OCI-LY7 (cell line): Measurements from ENCODE around the gene PSMA7. TPM values are rescaled to one million over a fixed set of nuclear protein-coding genes. Genes with fewer than 3 reads are reported as not detected.
A peak's percentile ranks its signal among the peaks of the same experiment; 100 is the strongest.

Source experiments
- BruUV-seq: library from RNA; stranded (reverse); fragments of 400-500 nt; replicated peaks from 2 replicates; lab custom pipeline; 2021; lab: Mats Ljungman, UMichigan
- CTCF ChIA-PET: fragments of 300-600 bp; sonication (Branson Sonifier 250); formaldehyde crosslinking; loops from one replicate; lab custom pipeline; 2022; ENCODE audit warnings: antibody characterized with exemption; ENCODE audit not compliant: unreplicated experiment; lab: Charles Lee
- POLR2A ChIA-PET: fragments of 300-600 bp; sonication (Branson Sonifier 250); formaldehyde crosslinking; loops from one replicate; lab custom pipeline; 2022; ENCODE audit warnings: antibody characterized with exemption; lab: Charles Lee
- DNase-seq: peaks from one replicate; pipeline ENCODE4 v3.0.0-alpha.2; 2015; ENCODE audit warnings: low spot score
- H2AFZ ChIP-seq: fragments of 200-600 bp; sonication (generic), shearing (Covaris generic); 2 replicates; pipeline ENCODE4 v1.6.1; 2014; ENCODE audit warnings: mild to moderate bottlenecking, antibody characterized with exemption, low read length, moderate library complexity
- H3K27ac ChIP-seq: fragments of 200-600 bp; sonication (generic); 2 replicates; pipeline ENCODE4 v1.5.1; 2014; ENCODE audit warnings: mixed run types, low read depth, mild to moderate bottlenecking, moderate library complexity, low read length, inconsistent platforms; ENCODE audit not compliant: poor library complexity, severe bottlenecking
- H3K36me3 ChIP-seq: fragments of 200-600 bp; sonication (generic); 2 replicates; pipeline ENCODE4 v1.6.1; 2014; ENCODE audit warnings: mild to moderate bottlenecking, antibody characterized with exemption, low read length, moderate library complexity, mixed read lengths; ENCODE audit not compliant: insufficient read depth
- H3K4me1 ChIP-seq: fragments of 200-600 bp; sonication (generic); 2 replicates; pipeline ENCODE4 v1.5.1; 2014; ENCODE audit warnings: mild to moderate bottlenecking, low read length; ENCODE audit not compliant: insufficient read depth, poor library complexity, severe bottlenecking
- H3K4me2 ChIP-seq: fragments of 200-600 bp; sonication (generic); 2 replicates; pipeline ENCODE4 v1.6.1; 2014; ENCODE audit warnings: mild to moderate bottlenecking, low read length
- H3K4me3 ChIP-seq: fragments of 200-600 bp; sonication (generic); 2 replicates; pipeline ENCODE4 v1.5.1; 2014; ENCODE audit warnings: mild to moderate bottlenecking, low read depth, low read length; ENCODE audit not compliant: poor library complexity, severe bottlenecking
- H3K79me2 ChIP-seq: fragments of 200-600 bp; sonication (generic); 2 replicates; pipeline ENCODE4 v1.6.1; 2016; ENCODE audit warnings: low read depth, mild to moderate bottlenecking, low read length, moderate library complexity, mixed read lengths; ENCODE audit not compliant: insufficient read depth
- H3K9me2 ChIP-seq: fragments of 200-600 bp; sonication (generic); 2 replicates; pipeline ENCODE4 v1.6.1; 2016; ENCODE audit warnings: mild to moderate bottlenecking, low read length, mixed read lengths; ENCODE audit not compliant: insufficient read depth
- H3K9me3 ChIP-seq: fragments of 200-600 bp; sonication (generic); 2 replicates; pipeline ENCODE4 v1.6.1; 2014; ENCODE audit warnings: mild to moderate bottlenecking, mixed run types, low read length, mixed read lengths
- H4K20me1 ChIP-seq: fragments of 200-600 bp; sonication (generic); 2 replicates; pipeline ENCODE4 v1.6.1; 2014; ENCODE audit warnings: mild to moderate bottlenecking, antibody characterized with exemption, low read length, moderate library complexity, mixed read lengths; ENCODE audit not compliant: insufficient read depth
- EZH2phosphoT487 ChIP-seq: fragments of 200-600 bp; sonication (generic); IDR thresholded peaks from 2 replicates; pipeline ENCODE4 v1.6.1; 2018; ENCODE audit warnings: low read depth, borderline replicate concordance, mild to moderate bottlenecking, mixed run types, antibody characterized with exemption, low read length, moderate library complexity, mixed read lengths
- intact Hi-C: fragments of 100-400 bp; cut with micrococcal nuclease; formaldehyde crosslinking; loops from one replicate; pipeline ENCODE4 v1.10.0; 2022; ENCODE audit not compliant: unreplicated experiment
- total RNA-seq, 2 experiments: library from RNA; depleted of rRNA in 1 of 2; stranded (reverse); fragments of >200 nt in 1 of 2; shearing (Covaris generic) in 1 of 2; gene quantifications; 2 replicates each; pipeline ENCODE4 v1.2.3, GENCODE V29; 2014 to 2022
- TF ChIP-seq, protein P1 (sequence below): fragments of 200-600 bp; sonication (generic); conservative IDR thresholded peaks from 2 replicates; pipeline ENCODE4 v1.5.1; 2014; ENCODE audit warnings: mild to moderate bottlenecking, antibody characterized with exemption, low read length, moderate library complexity, mixed read lengths

PSMA7 gene
- total RNA-seq, 2 experiments from 2014 or later, result 247 to 266 TPM

DNA sequence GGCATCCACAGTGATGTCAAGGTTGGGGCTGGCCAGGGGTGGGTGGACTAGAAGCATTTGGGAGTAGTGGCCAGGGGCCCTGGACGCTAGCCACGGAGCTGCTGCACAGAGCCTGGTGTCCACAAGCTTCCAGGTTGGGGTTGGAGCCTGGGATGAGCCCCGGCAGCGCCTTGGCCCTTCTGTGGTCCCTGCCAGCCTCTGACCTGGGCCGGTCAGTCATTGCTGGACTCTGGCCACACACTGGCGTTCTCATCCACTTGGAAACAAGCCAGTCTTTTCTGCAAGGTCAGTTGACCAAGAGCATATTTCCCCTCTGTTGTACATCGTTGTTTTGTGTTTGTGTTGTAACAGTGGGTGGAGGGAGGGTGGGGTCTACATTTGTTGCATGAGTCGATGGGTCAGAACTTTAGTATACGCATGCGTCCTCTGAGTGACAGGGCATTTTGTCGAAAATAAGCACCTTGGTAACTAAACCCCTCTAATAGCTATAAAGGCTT lies 8.4 kb downstream of the PSMA7 start:
- Histone ChIP-seq H3K4me3 (no peak overlapping the region), H3K9me2 (no peaks in the 10 kb centered on the region), H3K9me3 (no peaks in the 10 kb centered on the region), H3K27ac (no peak overlapping the region), H3K4me1 (peaks cover 8% of the 10 kb centered on the region), H3K36me3 (peaks cover 100% of the 10 kb centered on the region), H3K4me2 (no peak overlapping the region), H4K20me1 (0 out of 2 replicates have a peak, but pooled peaks cover 3% of the 10 kb centered on the region), H2AFZ (no peak overlapping the region), H3K79me2 (peaks cover 11% of the 10 kb centered on the region; the same call in 1 of the 2 replicates)
- ChIA-PET CTCF (no interaction called here), POLR2A (interaction anchor here (1.3 kb wide), 1 partner anchor 124 kb away, joined by 3 read pairs; no protein-coding TSS in a partner anchor)
- intact Hi-C loops, result no loop called here
- BruUV-seq, result TSS peak; percentile 30
- no peak for TF ChIP-seq EZH2phosphoT487
- TF ChIP-seq, protein P1, sequence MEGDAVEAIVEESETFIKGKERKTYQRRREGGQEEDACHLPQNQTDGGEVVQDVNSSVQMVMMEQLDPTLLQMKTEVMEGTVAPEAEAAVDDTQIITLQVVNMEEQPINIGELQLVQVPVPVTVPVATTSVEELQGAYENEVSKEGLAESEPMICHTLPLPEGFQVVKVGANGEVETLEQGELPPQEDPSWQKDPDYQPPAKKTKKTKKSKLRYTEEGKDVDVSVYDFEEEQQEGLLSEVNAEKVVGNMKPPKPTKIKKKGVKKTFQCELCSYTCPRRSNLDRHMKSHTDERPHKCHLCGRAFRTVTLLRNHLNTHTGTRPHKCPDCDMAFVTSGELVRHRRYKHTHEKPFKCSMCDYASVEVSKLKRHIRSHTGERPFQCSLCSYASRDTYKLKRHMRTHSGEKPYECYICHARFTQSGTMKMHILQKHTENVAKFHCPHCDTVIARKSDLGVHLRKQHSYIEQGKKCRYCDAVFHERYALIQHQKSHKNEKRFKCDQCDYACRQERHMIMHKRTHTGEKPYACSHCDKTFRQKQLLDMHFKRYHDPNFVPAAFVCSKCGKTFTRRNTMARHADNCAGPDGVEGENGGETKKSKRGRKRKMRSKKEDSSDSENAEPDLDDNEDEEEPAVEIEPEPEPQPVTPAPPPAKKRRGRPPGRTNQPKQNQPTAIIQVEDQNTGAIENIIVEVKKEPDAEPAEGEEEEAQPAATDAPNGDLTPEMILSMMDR, result no peak
- DNase-seq, result no peak

DNA sequence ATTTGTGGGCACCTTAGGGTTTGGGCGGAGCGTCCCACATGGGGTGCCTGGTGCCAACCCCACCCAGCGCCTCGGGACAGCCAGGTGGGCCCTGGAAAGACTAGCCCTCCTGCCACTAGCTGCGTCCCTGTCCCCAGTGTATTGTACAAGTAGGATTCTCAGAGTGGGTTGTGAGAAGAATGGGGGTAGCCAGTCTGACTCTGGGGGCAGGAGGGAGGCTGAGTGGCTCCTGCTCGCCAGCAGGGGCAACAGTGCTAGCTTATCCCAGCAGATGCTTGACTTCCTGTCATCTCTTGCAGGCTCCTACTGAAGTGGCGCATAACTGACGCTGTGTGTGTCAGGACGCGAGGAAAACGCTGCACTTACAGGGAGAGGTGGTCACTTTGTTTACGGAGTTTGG lies 9.3 kb downstream of the PSMA7 start:
- TF ChIP-seq EZH2phosphoT487, result no peak
- TF ChIP-seq, protein P1, result peak; percentile 44; the same call in 1 of the 2 replicates
- 0 out of 2 replicates have a peak, but pooled peaks cover 3% of the 10 kb centered on the region for H4K20me1 ChIP-seq
- peaks cover 17% of the 10 kb centered on the region for H3K4me1 ChIP-seq
- peaks cover 2% of the 10 kb centered on the region; the same call in 1 of the 2 replicates for H3K79me2 ChIP-seq
- H3K27ac ChIP-seq, result no peak overlapping the region
- H3K4me2 ChIP-seq, result no peak overlapping the region
- H3K9me3 ChIP-seq, result no peaks in the 10 kb centered on the region
- intact Hi-C loops, result no loop called here
- ChIA-PET POLR2A (no interaction called here), CTCF (no interaction called here)
- no peak overlapping the region for H2AFZ ChIP-seq
- DNase-seq, result no peak
- H3K4me3 ChIP-seq, result no peak overlapping the region
- no peaks in the 10 kb centered on the region for H3K9me2 ChIP-seq
- BruUV-seq, result no TSS peak
- peaks cover 100% of the 10 kb centered on the region for H3K36me3 ChIP-seq

GRCh38 chr20:62133051-62133845 lies 9.9 kb downstream of the PSMA7 start:
- ChIA-PET POLR2A (no interaction called here), CTCF (no interaction called here)
- Histone ChIP-seq H3K36me3 (peaks cover 100% of the 10 kb centered on the region), H3K4me2 (no peak overlapping the region), H3K9me2 (no peaks in the 10 kb centered on the region), H3K4me1 (peaks cover 19% of the 10 kb centered on the region), H3K79me2 (no peaks in the 10 kb centered on the region), H3K9me3 (no peaks in the 10 kb centered on the region), H3K4me3 (no peak overlapping the region), H2AFZ (no peak overlapping the region), H3K27ac (no peak overlapping the region), H4K20me1 (0 out of 2 replicates have a peak, but pooled peaks cover 3% of the 10 kb centered on the region)
- no TSS peak for BruUV-seq
- no peak for DNase-seq
- intact Hi-C loops, result no loop called here
- TF ChIP-seq, protein P1, result no peak
- no peak for TF ChIP-seq EZH2phosphoT487
